Right lung (tissue), 10 donors: ENCODE results near the gene OCIAD1. TPM values are rescaled to one million over a fixed set of nuclear protein-coding genes. Genes with fewer than 3 reads are reported as not detected.
"Not testable (repeated sequence)": the region's sequence is repeated elsewhere in the genome, so short reads cannot be mapped to it uniquely, and the experiment has no call there.

Experiments used
- DNase-seq, 2 donors: peaks; one replicate each; pipeline ENCODE4 v3.0.0-alpha.2; 2013
- long read RNA-seq, 8 donors: transcript quantifications; one replicate each; lab custom pipeline, GENCODE V29; 2026
- polyA plus RNA-seq, 5 donors: library from polyadenylated mRNA; unstranded; fragments of 120-200 nt; gene quantifications; one replicate each; pipeline versions ENCODE4 v1.2.1 to v1.2.3, GENCODE V29; 2013; ENCODE audit warnings: inconsistent platforms in 1 of 5, low replicate concordance in 1 of 5; ENCODE audit not compliant: insufficient read length in 5 of 5, insufficient read depth in 1 of 5

OCIAD1 gene
- 100 to 1,000 TPM; 172 to 246 (median 226) TPM for polyA plus RNA-seq
- long read RNA-seq, donor 1, transcript OCIAD1-201 (9 exons, 1,414 nt), result major isoform, 45 of 82 reads
- long read RNA-seq, donor 1, transcript OCIAD1-202 (9 exons, 1,594 nt), result minor isoform, 10 of 82 reads
- long read RNA-seq, donor 1, transcript OCIAD1-222 (7 exons, 688 nt), result minor isoform, 9 of 82 reads
- long read RNA-seq, donor 1, transcript OCIAD1-206 (2 exons, 1,916 nt), result minor isoform, 5 of 82 reads
- long read RNA-seq, donor 1, partial matches to known transcripts, result 9 of 82 reads
- long read RNA-seq, donor 1, other reads (novel, unspliced or antisense), result 0 of 82 reads
- long read RNA-seq, donor 2, transcript OCIAD1-201 (9 exons, 1,414 nt), result major isoform, 25 of 162 reads
- long read RNA-seq, donor 2, transcript OCIAD1-206 (2 exons, 1,916 nt), result minor isoform, 6 of 162 reads
- long read RNA-seq, donor 2, partial matches to known transcripts, result 37 of 162 reads
- long read RNA-seq, donor 2, other reads (novel, unspliced or antisense), result 82 of 162 reads
- long read RNA-seq, donor 3, transcript OCIAD1-222 (7 exons, 688 nt), result minor isoform, 6 of 75 reads
- long read RNA-seq, donor 3, transcript OCIAD1-206 (2 exons, 1,916 nt), result minor isoform, 10 of 75 reads
- long read RNA-seq, donor 3, transcript OCIAD1-201 (9 exons, 1,414 nt), result major isoform, 36 of 75 reads
- long read RNA-seq, donor 3, transcript OCIAD1-202 (9 exons, 1,594 nt), result minor isoform, 6 of 75 reads
- long read RNA-seq, donor 3, partial matches to known transcripts, result 17 of 75 reads
- long read RNA-seq, donor 3, other reads (novel, unspliced or antisense), result 0 of 75 reads
- long read RNA-seq, donor 4, transcript OCIAD1-201 (9 exons, 1,414 nt), result major isoform, 30 of 45 reads
- long read RNA-seq, donor 4, transcript OCIAD1-206 (2 exons, 1,916 nt), result minor isoform, 6 of 45 reads
- long read RNA-seq, donor 4, partial matches to known transcripts, result 0 of 45 reads
- long read RNA-seq, donor 4, other reads (novel, unspliced or antisense), result 0 of 45 reads
- long read RNA-seq, donor 5, transcript OCIAD1-201 (9 exons, 1,414 nt), result major isoform, 30 of 87 reads
- long read RNA-seq, donor 5, transcript OCIAD1-202 (9 exons, 1,594 nt), result minor isoform, 7 of 87 reads
- long read RNA-seq, donor 5, transcript OCIAD1-222 (7 exons, 688 nt), result minor isoform, 16 of 87 reads
- long read RNA-seq, donor 5, transcript OCIAD1-206 (2 exons, 1,916 nt), result minor isoform, 9 of 87 reads
- long read RNA-seq, donor 5, partial matches to known transcripts, result 21 of 87 reads
- long read RNA-seq, donor 5, other reads (novel, unspliced or antisense), result 0 of 87 reads
- long read RNA-seq, donor 6, transcript OCIAD1-201 (9 exons, 1,414 nt), result major isoform, 31 of 91 reads
- long read RNA-seq, donor 6, transcript OCIAD1-206 (2 exons, 1,916 nt), result minor isoform, 14 of 91 reads
- long read RNA-seq, donor 6, transcript OCIAD1-222 (7 exons, 688 nt), result minor isoform, 11 of 91 reads
- long read RNA-seq, donor 6, transcript OCIAD1-202 (9 exons, 1,594 nt), result minor isoform, 12 of 91 reads
- long read RNA-seq, donor 6, partial matches to known transcripts, result 15 of 91 reads
- long read RNA-seq, donor 6, other reads (novel, unspliced or antisense), result 0 of 91 reads
- long read RNA-seq, donor 7, transcript OCIAD1-201 (9 exons, 1,414 nt), result major isoform, 16 of 34 reads
- long read RNA-seq, donor 7, partial matches to known transcripts, result 6 of 34 reads
- long read RNA-seq, donor 7, other reads (novel, unspliced or antisense), result 0 of 34 reads
- long read RNA-seq, donor 8, transcript OCIAD1-201 (9 exons, 1,414 nt), result major isoform, 12 of 24 reads
- long read RNA-seq, donor 8, partial matches to known transcripts, result 0 of 24 reads
- long read RNA-seq, donor 8, other reads (novel, unspliced or antisense), result 0 of 24 reads

- DNase-seq, result peak; percentile 98 to 99
Measured at GRCh38 chr4:48830706-48831531, at the start of gene OCIAD1. Gene OCIAD1, plus strand, starts transcription at chr4:48831088. Its CDS starts 1,537 bp downstream, at chr4:48832625.

- no peak for DNase-seq
Measured at GRCh38 chr4:48781968-48782367, 48.9 kb upstream of the OCIAD1 start.

GRCh38 chr4:48785302-48785701 is 45.6 kb upstream of the OCIAD1 start:
- DNase-seq, result no peak

- no peak for DNase-seq
Measured at GRCh38 chr4:48786549-48786948, 44.3 kb upstream of the OCIAD1 start.

GRCh38 chr4:48787056-48787455 is 43.8 kb upstream of the OCIAD1 start:
- peak in 1 of 2 donors; percentile 26 for DNase-seq

GRCh38 chr4:48790561-48790960 is 40.3 kb upstream of the OCIAD1 start:
- DNase-seq, result no peak

- no peak for DNase-seq
Measured at GRCh38 chr4:48791313-48791712, 39.6 kb upstream of the OCIAD1 start.

- no peak for DNase-seq
Measured at GRCh38 chr4:48792348-48793006, 38.4 kb upstream of the OCIAD1 start.

- no peak for DNase-seq
Measured at GRCh38 chr4:48795108-48795507, 35.8 kb upstream of the OCIAD1 start.

GRCh38 chr4:48796191-48796926 is 34.5 kb upstream of the OCIAD1 start:
- DNase-seq, result no peak

- DNase-seq, result no peak
Measured at GRCh38 chr4:48796927-48797679, 33.8 kb upstream of the OCIAD1 start.

GRCh38 chr4:48798117-48798516 is 32.8 kb upstream of the OCIAD1 start:
- no peak for DNase-seq

- no peak for DNase-seq
Measured at GRCh38 chr4:48799157-48799556, 31.7 kb upstream of the OCIAD1 start.

GRCh38 chr4:48800155-48800554 is 30.7 kb upstream of the OCIAD1 start:
- DNase-seq, result not testable (repeated sequence)

GRCh38 chr4:48801016-48801715 is 29.7 kb upstream of the OCIAD1 start:
- DNase-seq, result no peak

- DNase-seq, result peak in 1 of 2 donors; percentile 53
Measured at GRCh38 chr4:48804584-48805301, 26.1 kb upstream of the OCIAD1 start.
